ENCODE data around the gene PRELID2. TPM values are rescaled to one million over a fixed set of nuclear protein-coding genes. Genes with fewer than 3 reads are reported as not detected.
"Not testable (repeated sequence)": the region's sequence is repeated elsewhere in the genome, so short reads cannot be mapped to it uniquely, and the experiment has no call there.

PRELID2 gene
- total RNA-seq, 4 donors from 2014 or later, result 3.0 to 17.9 (median 4.3) TPM

GRCh38 chr5:145869753-145870152 lies 34.6 kb upstream of the PRELID2 start:
- Histone ChIP-seq H3K9me3 (no peaks in the 10 kb centered on the region), H3K27me3 (no peaks in the 10 kb centered on the region), H3K27ac (no peak overlapping the region), H3K36me3 (no peaks in the 10 kb centered on the region), H3K4me3 (no peak overlapping the region), H3K4me1 (no peaks in the 10 kb centered on the region)
- TF ChIP-seq CTCF (IDR thresholded peaks at IDR 0.05), result no peak
- no peak for TF ChIP-seq POLR2A (IDR thresholded peaks at IDR 0.05)
- TF ChIP-seq POLR2AphosphoS5 (IDR thresholded peaks at IDR 0.05), result no peak
- TF ChIP-seq EP300 (IDR thresholded peaks at IDR 0.05), result no peak
- 94% methylated on average over 4 of the region's 4 CpGs for WGBS
- no peak for DNase-seq (ENCODE audit: low spot score in 2 of 2)

- TF ChIP-seq POLR2AphosphoS5 (IDR thresholded peaks at IDR 0.05) (no peak), EP300 (IDR thresholded peaks at IDR 0.05) (no peak), CTCF (IDR thresholded peaks at IDR 0.05) (no peak), POLR2A (IDR thresholded peaks at IDR 0.05) (no peak)
- H3K4me1 ChIP-seq, result no peaks in the 10 kb centered on the region
- H3K9me3 ChIP-seq, result no peaks in the 10 kb centered on the region
- H3K36me3 ChIP-seq, result no peaks in the 10 kb centered on the region
- H3K27me3 ChIP-seq, result no peaks in the 10 kb centered on the region
- 54% methylated on average over 1 of the region's 1 CpG for WGBS
- DNase-seq (ENCODE audit: low spot score in 2 of 2), result no peak
- no peak overlapping the region for H3K4me3 ChIP-seq
- H3K27ac ChIP-seq, result no peak overlapping the region
Measured at GRCh38 chr5:145867806-145868205, 32.7 kb upstream of the PRELID2 start.

- not testable (repeated sequence) for H3K4me1 ChIP-seq; H3K9me3 ChIP-seq; H3K36me3 ChIP-seq; H3K27me3 ChIP-seq; H3K4me3 ChIP-seq; DNase-seq (ENCODE audit: low spot score in 2 of 2); H3K27ac ChIP-seq
- WGBS, result 82% methylated on average over 2 of the region's 2 CpGs
Measured at GRCh38 chr5:145864432-145864831, 29.3 kb upstream of the PRELID2 start.

GRCh38 chr5:145863003-145863402 lies 27.9 kb upstream of the PRELID2 start:
- no peak for DNase-seq (ENCODE audit: low spot score in 2 of 2)
- Histone ChIP-seq H3K27me3 (no peaks in the 10 kb centered on the region), H3K4me3 (no peak overlapping the region), H3K27ac (no peak overlapping the region), H3K36me3 (no peaks in the 10 kb centered on the region), H3K9me3 (no peaks in the 10 kb centered on the region), H3K4me1 (peaks cover 3% of the 10 kb centered on the region)
- TF ChIP-seq CTCF (IDR thresholded peaks at IDR 0.05), result no peak
- TF ChIP-seq EP300 (IDR thresholded peaks at IDR 0.05), result no peak
- TF ChIP-seq POLR2AphosphoS5 (IDR thresholded peaks at IDR 0.05), result no peak
- TF ChIP-seq POLR2A (IDR thresholded peaks at IDR 0.05), result no peak
- 82% methylated on average over 3 of the region's 3 CpGs for WGBS

GRCh38 chr5:145859897-145860296 lies 24.8 kb upstream of the PRELID2 start:
- Histone ChIP-seq H3K27me3 (no peaks in the 10 kb centered on the region), H3K9me3 (no peaks in the 10 kb centered on the region), H3K27ac (no peak overlapping the region), H3K4me3 (no peak overlapping the region), H3K4me1 (peaks cover 20% of the 10 kb centered on the region), H3K36me3 (no peaks in the 10 kb centered on the region)
- 74% methylated on average over 3 of the region's 3 CpGs for WGBS
- DNase-seq (ENCODE audit: low spot score in 2 of 2), result no peak
- no peak for TF ChIP-seq EP300 (IDR thresholded peaks at IDR 0.05)
- TF ChIP-seq POLR2AphosphoS5 (IDR thresholded peaks at IDR 0.05), result no peak
- no peak for TF ChIP-seq POLR2A (IDR thresholded peaks at IDR 0.05)
- TF ChIP-seq CTCF (IDR thresholded peaks at IDR 0.05), result no peak

GRCh38 chr5:145859453-145859852 lies 24.3 kb upstream of the PRELID2 start:
- WGBS, result 70% methylated on average over 6 of the region's 6 CpGs
- Histone ChIP-seq H3K36me3 (no peaks in the 10 kb centered on the region), H3K9me3 (no peaks in the 10 kb centered on the region), H3K27ac (peak overlapping the region; percentile 7), H3K27me3 (no peaks in the 10 kb centered on the region), H3K4me3 (no peak overlapping the region), H3K4me1 (peaks cover 25% of the 10 kb centered on the region)
- TF ChIP-seq CTCF (IDR thresholded peaks at IDR 0.05), result no peak
- no peak for TF ChIP-seq EP300 (IDR thresholded peaks at IDR 0.05)
- no peak for TF ChIP-seq POLR2AphosphoS5 (IDR thresholded peaks at IDR 0.05)
- TF ChIP-seq POLR2A (IDR thresholded peaks at IDR 0.05), result no peak
- DNase-seq (ENCODE audit: low spot score in 2 of 2), result no peak
